ENCODE data around the gene TPK1.

The TPK1 gene

DNA sequence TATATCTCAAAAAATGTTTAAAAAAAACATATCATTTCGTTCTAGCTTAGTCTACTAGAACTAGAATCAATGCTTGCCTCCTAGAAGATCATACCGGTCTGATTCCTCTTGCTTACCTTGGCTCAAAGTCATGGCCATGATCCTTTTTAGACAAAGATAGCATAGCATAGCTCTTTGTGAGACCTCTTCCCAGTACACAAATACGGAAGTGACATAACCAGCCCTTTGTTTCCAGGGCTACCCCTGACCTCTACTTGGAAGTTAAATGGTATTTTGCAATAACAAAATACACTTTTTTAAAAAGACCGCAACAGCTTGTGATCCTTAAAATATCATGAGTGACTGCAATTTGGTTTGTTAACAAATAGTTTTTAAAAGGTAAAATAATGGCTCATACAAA is 301.7 kb downstream of the TPK1 start:
- DNase-seq (ENCODE audit: low read depth in 2 of 2, low spot score in 1 of 2), result no peak

DNA sequence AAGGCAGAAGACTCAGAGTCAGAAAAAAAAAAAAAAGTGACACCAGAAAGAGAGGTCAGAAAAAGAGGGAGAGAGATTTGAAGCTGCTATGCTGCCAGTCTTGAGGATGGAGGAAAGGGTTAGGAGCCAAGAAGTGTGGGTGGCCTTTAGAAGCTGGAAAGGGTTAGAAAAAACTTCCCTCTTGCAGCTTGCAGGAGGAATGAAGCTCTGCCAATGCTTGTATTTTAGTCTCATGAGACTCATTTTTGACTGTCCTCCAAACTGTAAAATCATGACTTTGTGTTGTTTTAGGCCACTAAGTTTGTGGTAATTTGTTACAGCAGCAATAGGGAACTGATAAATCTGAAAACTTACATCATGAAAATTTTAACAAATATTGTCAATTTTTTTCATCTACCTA is 304.7 kb downstream of the TPK1 start:
- DNase-seq (ENCODE audit: low read depth in 2 of 2, low spot score in 1 of 2), result no peak

DNA sequence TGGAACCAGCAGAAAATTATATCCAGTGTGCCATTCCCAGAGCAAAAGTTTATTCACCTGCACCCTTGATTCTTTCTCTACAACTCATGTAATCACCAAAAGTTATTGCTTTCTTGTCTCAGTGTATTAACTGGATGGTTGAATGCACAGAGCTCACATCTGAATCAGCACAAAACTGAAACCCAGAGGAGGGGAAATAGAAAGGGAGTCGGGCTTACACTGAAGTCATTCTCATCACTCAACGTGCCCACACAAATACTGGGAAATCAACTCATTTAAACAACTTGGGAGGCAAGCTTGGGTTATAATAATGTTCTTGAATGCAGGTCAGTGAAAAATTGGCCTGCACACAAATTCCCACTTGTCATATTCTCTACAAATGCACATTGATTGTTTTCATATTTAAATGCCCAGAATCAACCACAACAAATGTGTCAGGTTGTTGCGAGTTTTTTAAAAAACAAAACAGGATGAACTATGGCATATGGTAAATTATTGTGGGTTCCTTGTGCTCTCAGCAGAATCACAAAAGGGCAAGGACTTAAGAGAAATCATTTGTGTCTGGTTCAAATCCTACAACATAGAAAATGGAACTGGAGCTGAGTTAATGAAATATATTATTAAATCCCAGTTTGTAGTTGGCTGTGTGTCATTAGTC is 306.5 kb downstream of the TPK1 start:
- DNase-seq (ENCODE audit: low read depth in 2 of 2, low spot score in 1 of 2), result no peak

DNA sequence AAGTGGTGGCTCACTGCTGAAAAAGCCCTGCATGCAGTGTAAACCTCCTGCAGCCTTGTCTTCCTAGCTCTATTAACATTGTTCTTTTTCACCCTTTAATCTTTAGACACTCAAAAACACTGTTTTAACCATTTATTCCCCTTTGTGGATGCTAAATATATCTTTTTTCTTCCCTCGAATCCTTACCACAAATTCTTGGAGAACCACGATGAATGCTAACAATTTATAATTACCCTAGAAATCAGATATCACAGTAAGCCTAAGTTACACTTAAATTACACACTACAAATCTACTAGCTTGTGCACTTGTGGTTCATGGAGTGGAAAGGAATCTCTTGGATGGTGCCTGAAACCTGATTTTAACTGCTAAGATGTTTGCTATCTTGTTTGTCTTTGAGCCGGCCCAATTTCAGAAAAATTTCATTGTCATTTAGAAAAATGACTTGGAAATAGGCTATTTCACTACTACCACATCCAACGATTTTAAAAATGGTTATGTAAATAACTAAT is 307.3 kb downstream of the TPK1 start:
- DNase-seq (ENCODE audit: low read depth in 2 of 2, low spot score in 1 of 2), result no peak

DNA sequence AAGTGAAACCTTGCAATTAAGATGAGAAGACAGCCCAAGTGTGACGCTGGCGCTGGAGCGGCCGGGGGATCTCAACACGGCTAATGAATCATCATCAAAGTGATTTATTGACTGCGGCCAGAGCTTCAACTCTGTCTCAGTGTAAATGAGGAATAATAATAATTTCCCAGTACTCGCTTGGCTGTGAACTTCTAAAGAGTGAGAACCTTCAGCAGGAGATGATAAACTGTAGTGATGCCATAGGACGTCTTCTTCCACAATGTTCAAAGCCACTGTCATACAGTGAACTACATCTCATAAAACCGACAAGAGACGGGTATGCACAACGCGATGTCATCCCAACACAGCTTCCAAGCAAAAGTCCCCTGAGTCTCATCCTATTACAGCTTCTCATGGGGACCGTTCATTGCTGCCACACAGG is 308.8 kb downstream of the TPK1 start:
- no peak for DNase-seq (ENCODE audit: low read depth in 2 of 2, low spot score in 1 of 2)

DNA sequence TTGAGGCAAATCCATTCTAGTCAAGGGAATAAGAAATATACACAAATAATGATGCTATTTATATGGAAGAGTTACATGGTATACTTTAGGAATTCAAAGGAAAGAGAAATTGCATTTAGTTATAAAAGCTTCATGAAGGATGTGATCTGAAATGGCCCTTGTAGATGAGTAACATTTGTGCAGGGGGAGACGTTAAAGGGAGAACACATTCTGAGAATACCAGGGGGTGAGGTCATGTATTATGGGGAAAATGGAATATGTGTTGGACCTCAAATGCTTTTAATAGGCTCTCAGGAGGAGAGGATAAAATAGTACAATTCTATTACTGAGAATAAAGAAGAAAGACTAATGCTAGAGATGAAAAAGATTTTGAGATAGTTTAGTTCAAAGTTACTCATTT is 309.9 kb downstream of the TPK1 start:
- DNase-seq (ENCODE audit: low read depth in 2 of 2, low spot score in 1 of 2), result no peak

DNA sequence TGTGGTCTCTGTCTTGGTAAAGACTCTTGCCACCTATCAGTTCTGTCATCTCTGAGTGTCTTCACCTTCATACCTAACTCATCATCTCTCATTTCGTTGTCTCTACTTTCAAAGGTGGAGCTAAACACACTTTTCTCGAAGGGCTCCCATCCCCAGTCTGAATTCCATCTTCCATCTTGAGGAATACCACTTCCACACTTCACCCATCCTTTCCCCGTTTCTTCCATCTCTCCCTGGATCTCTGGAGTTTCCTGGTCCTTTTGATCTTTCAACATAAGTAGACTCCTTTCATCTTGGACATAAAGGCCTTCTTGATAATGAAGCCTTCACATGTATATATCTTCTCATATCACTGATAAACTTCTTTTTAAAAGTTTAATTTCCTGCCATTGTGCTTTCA is 311.6 kb downstream of the TPK1 start:
- no peak for DNase-seq (ENCODE audit: low read depth in 2 of 2, low spot score in 1 of 2)

DNA sequence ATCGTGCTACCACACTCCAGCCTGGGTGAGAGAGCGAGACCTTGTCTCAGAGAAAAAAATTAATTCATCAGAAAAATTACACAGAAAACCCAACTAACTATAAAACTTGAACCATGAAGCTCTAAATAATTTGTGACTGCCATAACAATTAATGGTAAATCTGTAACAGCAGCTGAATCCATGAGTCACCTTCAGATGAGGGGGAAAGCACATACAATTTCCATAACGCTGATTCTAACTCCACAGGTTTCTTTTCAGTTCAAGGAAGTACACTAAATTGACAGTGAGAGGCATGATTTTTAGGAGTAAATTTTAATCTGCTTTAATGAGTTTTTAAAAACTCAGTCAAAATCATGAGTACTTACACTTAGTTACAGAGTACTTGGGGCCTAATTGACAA is 312.2 kb downstream of the TPK1 start:
- DNase-seq (ENCODE audit: low read depth in 2 of 2, low spot score in 1 of 2), result no peak

DNA sequence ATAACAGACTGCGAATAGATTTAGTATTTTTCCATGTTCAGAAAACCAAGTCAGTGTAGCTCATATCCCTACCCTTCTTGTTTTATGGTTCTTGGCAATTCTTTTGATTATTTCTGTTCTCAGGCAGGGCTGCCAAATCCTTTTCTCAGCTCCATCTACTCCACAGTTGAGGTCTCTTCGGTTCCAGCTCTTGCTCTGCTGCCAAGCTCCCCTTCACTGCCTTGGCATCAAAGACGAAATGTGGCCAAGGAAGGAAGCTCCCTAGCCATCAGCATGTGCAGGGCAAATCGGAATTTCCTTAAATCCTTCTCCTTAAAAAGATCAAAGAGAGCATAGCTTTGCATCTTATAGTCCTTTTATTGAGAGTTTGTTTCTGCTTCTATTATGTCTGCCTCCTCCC is 315.9 kb downstream of the TPK1 start:
- DNase-seq (ENCODE audit: low read depth in 2 of 2, low spot score in 1 of 2), result no peak

DNA sequence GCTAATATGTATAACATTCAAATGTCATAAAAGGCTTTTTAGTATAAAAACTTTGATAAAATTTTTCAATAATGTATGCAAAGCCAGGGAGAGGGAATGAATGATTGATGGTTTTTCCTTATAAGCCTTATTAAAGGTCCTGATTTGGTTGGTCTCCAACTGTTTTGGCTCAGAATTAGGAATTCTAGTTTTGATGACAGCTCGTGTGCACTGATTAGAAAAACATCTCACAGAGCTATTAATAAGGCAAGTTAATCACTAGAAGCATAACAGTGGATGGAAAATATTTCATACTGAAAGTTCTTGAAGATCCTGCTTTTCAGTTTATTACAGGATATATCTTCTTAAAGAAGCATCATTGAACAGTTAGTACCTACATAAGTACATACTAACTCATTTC is 317.5 kb downstream of the TPK1 start:
- DNase-seq (ENCODE audit: low read depth in 2 of 2, low spot score in 1 of 2), result no peak

DNA sequence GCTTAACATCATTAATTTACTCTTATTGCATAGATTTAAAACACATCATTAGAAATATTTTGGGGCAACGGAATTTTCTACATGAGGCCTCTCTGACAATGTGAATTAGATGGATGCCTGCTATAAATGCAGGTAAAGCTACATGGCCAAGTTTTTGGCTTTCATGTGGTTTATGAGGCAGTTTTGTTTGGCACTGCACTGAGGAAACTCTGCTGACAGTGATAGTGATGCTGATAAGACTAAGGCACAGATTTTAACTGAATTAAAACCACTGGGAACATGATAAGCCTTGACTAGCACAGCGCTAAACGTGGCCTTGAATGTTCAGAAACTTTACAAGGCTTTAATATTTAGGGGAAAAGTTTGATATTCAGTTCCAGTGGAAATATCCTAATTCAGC is 318.1 kb downstream of the TPK1 start:
- DNase-seq (ENCODE audit: low read depth in 2 of 2, low spot score in 1 of 2), result no peak

DNA sequence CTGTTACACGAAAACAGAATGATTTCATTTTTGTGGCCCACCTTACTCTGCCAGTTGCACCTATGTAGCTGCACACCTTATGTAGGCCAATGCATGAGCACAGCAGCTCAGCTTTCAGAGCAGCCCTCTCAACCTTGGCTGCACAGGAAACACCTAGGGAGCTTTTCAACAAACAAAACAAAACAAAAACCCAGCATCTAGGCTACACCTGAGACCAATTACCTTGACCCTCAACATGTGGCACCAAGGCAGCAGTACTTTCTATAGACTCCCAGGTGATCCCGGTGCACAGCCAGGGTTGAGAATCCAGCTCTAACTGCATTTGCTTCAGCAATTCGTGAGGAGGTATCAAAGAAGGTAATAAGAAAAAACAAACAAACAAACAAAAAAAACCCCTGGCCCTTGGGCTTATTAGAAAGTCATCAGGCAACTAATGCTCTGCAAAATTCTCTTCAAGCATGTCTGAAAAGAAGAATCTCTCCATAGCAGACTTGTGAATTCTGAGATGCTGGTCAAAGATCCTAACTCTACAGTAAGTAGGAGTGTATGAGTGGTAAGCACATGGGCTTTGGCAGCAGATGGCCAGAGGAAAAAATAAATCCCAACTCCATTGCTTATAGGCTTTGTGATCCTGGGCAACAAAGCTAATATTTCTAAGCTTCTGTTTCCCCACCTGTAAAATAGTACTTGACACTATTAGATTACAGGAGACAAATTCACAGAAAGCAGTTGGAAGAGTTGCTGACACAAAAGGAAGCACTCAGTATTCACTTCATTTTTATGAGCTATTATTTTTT is 318.9 kb downstream of the TPK1 start:
- DNase-seq (ENCODE audit: low read depth in 2 of 2, low spot score in 1 of 2), result no peak

DNA sequence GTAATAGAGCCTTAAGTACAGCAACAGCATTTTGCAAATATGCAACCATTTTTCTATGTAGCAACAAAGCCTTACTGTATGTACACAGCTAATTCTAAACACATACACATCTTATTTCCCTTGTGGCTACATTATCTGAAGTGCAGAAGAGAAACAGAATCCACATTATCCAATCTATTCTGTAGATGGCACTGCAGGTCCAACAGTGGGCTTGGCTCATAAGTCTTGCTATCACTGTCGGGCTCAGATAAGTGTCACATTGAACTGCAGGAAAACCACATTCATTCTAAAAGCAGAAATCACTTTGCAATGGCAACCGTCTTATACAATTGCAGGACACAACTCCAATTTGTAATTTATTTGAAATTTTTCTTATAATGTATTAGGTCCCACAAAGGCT is 322.5 kb downstream of the TPK1 start:
- no peak for DNase-seq (ENCODE audit: low read depth in 2 of 2, low spot score in 1 of 2)

DNA sequence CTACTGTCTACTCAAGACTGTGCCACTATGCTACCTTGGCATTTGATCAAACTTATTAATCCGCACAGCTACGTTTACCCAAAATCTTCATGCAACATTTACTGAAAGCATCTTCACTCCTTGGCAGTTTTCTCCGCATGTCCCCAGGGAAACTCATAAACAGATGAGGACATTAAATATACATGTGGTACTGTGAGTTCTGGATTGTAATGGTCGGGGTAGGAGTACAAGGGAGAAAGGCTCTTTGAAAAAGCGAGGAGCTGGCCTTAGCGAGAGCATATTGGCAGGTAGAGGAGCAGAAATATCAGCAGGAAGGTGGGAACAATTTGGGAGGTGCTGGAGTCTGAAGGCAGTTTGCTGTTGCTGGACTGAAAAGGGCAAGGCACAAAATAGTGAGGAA is 325.2 kb downstream of the TPK1 start:
- no peak for DNase-seq (ENCODE audit: low read depth in 2 of 2, low spot score in 1 of 2)

DNA sequence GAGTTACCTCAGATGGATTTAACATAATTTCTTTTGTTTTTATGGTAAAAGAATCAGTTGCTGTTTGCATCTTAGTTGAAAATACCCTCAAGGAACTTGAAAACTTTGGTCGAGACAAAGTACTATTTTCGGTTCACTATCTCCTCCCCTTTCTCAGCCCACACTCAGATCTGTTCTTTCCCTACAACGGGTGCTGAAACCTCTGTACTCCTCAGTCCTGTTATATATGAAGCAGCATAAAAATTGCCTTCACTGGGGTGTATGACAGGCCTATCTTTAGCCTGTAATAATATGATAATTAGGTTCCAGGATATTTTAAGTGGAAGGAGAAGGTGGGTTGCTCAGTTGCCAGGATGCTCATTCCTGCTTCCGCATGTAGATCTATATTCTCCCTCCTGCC is 327.2 kb downstream of the TPK1 start:
- DNase-seq (ENCODE audit: low read depth in 2 of 2, low spot score in 1 of 2), result no peak

DNA sequence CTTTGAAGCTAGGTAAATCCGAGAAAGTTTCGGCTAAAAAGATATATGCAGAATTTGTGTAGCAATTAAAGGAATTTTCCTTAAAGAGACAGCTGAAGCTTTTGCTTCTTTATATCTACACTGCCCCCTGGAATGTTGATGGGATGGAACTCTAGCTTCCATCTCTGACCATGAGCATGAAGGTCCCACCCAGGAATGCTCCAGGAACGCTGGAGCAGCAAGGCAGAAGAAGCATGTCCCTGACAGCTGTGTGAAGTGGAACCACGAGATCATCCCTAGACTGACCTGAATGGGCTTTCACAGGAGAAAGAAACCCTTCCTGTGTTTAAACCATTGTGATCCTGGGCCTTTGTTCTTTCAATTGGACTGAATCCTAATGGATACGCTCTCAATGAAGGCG is 332.6 kb downstream of the TPK1 start:
- no peak for DNase-seq (ENCODE audit: low read depth in 2 of 2, low spot score in 1 of 2)

DNA sequence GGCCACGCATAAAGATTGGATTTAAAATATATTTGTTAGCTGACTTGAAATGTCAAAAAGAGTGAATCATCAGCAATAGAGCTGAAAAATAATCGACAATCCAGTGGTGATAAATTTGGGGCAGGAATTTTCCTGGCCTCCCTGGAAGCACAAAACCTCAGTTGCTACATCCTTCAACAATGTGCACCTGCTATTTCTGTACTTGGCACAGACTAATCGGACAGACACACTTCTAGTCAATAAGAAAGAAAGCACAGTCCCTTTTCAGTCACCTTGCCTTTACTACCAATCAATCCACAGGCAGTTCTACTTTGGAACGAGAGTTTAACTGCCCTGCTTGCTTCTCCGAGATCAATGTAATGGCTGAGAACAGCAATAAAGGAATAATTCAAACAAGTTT is 335.6 kb downstream of the TPK1 start:
- DNase-seq (ENCODE audit: low read depth in 2 of 2, low spot score in 1 of 2), result no peak

DNA sequence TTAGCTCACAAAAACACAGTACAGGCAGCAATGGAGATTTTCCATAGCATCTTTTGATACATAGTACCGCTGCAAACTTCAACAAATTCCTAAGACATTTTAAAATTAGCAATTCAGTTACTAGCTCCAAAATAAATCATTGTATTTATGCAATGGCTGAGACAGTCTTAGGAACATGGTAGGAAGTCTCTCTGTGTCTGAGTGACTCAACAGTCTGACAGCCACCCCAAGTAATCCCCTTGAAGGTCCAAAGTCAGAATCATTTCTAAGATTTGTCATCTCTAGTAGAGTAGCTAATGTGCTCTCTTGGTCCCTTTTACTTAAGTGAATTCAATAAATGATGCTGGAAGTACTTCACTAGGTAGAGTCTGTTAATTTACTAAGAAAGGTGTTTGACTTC is 338.6 kb downstream of the TPK1 start:
- DNase-seq (ENCODE audit: low read depth in 2 of 2, low spot score in 1 of 2), result no peak

DNA sequence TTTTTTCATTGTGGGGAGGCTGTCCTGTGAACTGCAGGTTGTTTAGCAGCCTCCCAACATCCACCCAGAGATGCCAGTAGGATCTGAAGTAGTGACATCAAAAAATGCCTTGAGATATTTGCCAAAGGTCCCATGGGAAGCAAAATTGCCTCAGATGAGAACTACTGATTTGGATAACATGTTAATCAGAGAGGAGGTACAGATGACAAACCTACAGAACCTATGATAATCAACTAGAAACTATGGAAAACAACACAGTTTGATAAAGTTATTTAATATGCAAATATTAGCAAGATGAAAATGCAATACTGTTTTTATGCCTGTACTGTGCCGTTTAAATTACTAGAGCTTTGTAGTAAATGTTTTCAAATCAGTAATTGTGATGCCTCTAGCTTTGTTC is 341.5 kb downstream of the TPK1 start:
- no peak for DNase-seq (ENCODE audit: low read depth in 2 of 2, low spot score in 1 of 2)

DNA sequence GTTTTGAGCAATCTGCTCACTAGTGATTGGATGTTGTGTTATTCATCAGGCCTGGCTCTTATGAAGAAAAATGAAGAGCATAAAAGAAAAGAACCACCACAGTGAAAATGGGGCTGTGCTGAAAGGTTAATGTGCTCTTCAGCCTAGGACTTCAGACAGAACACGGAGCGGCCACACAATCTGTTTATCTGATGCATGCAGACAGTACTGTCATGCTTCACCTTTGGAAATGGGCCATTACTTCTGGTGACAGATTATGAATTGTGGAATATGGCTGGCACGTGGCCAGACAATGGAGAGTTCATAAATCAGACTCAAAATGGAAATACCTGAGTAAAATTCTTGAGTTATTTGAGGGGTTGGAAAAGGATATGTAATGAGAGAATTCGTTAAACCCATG is 346.3 kb downstream of the TPK1 start:
- no peak for DNase-seq (ENCODE audit: low read depth in 2 of 2, low spot score in 1 of 2)

DNA sequence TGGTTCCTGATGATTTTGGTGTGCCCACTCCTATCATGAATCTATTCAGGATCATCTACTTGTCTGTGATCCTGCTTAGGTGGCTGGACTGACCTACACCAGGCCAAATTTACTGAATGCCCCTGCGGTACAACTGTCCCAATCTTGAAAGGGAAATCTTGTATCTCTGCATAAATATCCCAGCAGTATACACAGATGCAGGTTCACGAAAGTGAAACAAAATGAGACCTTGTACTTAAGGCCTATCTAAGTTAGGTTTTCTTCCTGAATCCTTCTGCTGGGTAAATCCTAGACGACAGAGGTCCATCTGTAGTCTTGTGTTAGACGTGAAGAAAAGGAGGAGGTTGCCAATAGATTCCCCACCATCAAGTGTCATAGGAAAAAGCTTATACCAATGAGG is 346.9 kb downstream of the TPK1 start:
- no peak for DNase-seq (ENCODE audit: low read depth in 2 of 2, low spot score in 1 of 2)

DNA sequence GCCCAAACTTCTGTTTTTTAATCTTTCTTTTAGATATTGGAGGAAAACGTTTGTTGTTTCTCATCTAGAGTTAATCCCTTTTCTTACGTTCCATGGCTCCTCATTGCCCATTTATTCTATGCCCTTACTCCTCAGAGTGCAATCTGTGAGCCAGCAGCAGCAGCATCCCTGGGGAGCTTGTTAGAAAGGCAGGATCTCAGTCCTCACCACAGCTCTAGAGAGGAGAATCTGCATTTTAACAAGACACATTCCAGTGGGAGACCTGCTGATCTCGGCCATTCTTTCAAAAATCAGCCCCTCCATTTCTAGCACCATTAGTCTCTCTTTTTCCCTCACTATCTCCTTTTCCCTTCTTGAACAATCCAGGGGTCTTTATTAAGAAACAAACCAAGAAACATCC is 348.0 kb downstream of the TPK1 start:
- DNase-seq (ENCODE audit: low read depth in 2 of 2, low spot score in 1 of 2), result no peak

DNA sequence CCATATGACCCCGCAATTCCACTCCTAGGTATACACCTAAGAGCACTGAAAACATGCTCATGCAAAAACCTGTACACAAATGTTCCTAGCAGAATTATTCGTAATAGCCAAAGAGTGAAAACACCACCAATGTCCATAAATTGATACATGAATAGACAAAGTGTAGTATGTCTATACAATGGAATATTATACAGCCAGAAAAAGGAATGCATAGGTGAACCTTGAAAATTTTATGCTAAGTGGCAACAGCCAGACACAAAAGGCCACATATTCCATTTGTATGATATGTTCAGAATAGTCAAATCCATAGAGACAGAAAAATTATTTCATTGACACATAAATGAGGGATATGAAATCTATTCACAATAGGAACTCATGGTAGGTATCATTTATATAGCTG is 351.4 kb downstream of the TPK1 start:
- DNase-seq (ENCODE audit: low read depth in 2 of 2, low spot score in 1 of 2), result no peak
